SU-DHL-6 (cell line): Measurements from ENCODE around the gene MYO19.

Experiments used
- H2AFZ ChIP-seq: fragments of 200-600 bp; sonication (generic); 2 replicates; pipeline ENCODE4 v1.6.1; 2014; ENCODE audit warnings: low read depth, mild to moderate bottlenecking, moderate library complexity, mixed read lengths, antibody characterized with exemption, low read length; ENCODE audit not compliant: severe bottlenecking
- H3F3A ChIP-seq: fragments of 200-600 bp; shearing (Covaris generic); 2 replicates; pipeline ENCODE4 v1.6.0; 2016; ENCODE audit warnings: antibody characterized with exemption, mild to moderate bottlenecking; ENCODE audit not compliant: insufficient read depth
- H3K27ac ChIP-seq: fragments of 200-600 bp; sonication (generic); 2 replicates; pipeline ENCODE4 v1.5.1; 2016; ENCODE audit warnings: low read depth, mild to moderate bottlenecking, low read length, moderate library complexity, mixed read lengths
- H3K27me3 ChIP-seq: fragments of 200-600 bp; sonication (generic), shearing (Covaris generic); 2 replicates; pipeline ENCODE4 v1.6.0; 2014; ENCODE audit warnings: mild to moderate bottlenecking, low read length
- H3K36me3 ChIP-seq: fragments of 200-600 bp; sonication (generic); 2 replicates; pipeline ENCODE4 v1.6.1; 2014; ENCODE audit warnings: mild to moderate bottlenecking, low read length, mixed read lengths
- H3K4me2 ChIP-seq: fragments of 300-600, 200-600 bp; shearing (Covaris generic), sonication (generic); 2 replicates; pipeline ENCODE4 v1.6.0; 2014; ENCODE audit warnings: low read length, low read depth, mild to moderate bottlenecking; ENCODE audit not compliant: poor library complexity, severe bottlenecking
- H3K4me3 ChIP-seq: fragments of 200-600 bp; sonication (generic); 2 replicates; pipeline ENCODE4 v1.5.1; 2014; ENCODE audit warnings: antibody characterized with exemption, low read length, mild to moderate bottlenecking, mixed read lengths; ENCODE audit not compliant: insufficient read depth, poor library complexity, severe bottlenecking
- H3K79me2 ChIP-seq: fragments of 200-600 bp; sonication (generic); 2 replicates; pipeline ENCODE4 v1.6.1; 2014; ENCODE audit warnings: mild to moderate bottlenecking, low read length, moderate library complexity; ENCODE audit not compliant: insufficient read depth
- H3K9ac ChIP-seq: fragments of 200-600 bp; sonication (generic); 2 replicates; pipeline ENCODE4 v1.7.0; 2014; ENCODE audit warnings: mild to moderate bottlenecking, low read length
- H3K9me2 ChIP-seq: fragments of 200-600 bp; sonication (generic); replicated peaks from 2 replicates; pipeline ENCODE4 v1.6.1; 2014; ENCODE audit warnings: low read length; ENCODE audit not compliant: insufficient read depth
- H3K9me3 ChIP-seq: fragments of 200-600 bp; sonication (generic); 2 replicates; pipeline ENCODE4 v1.6.1; 2014; ENCODE audit warnings: low read length, mixed read lengths; ENCODE audit not compliant: insufficient read depth
- H4K20me1 ChIP-seq: fragments of 200-600 bp; sonication (generic); 2 replicates; pipeline ENCODE4 v1.6.1; 2014; ENCODE audit warnings: low read depth, mild to moderate bottlenecking, antibody characterized with exemption, low read length, moderate library complexity, mixed read lengths
- CTCF ChIP-seq: fragments of 200-600 bp; sonication (generic); IDR thresholded peaks from one replicate; pipeline ENCODE4 v1.5.1; 2017; ENCODE audit warnings: antibody characterized with exemption, mild to moderate bottlenecking, low read length, moderate library complexity; ENCODE audit not compliant: insufficient read depth, poor library complexity, severe bottlenecking
- EZH2phosphoT487 ChIP-seq: fragments of 200-600 bp; sonication (generic), shearing (Covaris generic); conservative IDR thresholded peaks from 2 replicates; pipeline ENCODE4 v1.6.1; 2018; ENCODE audit warnings: mild to moderate bottlenecking, antibody characterized with exemption, low read length, moderate library complexity, mixed read lengths

Gene MYO19

DNA sequence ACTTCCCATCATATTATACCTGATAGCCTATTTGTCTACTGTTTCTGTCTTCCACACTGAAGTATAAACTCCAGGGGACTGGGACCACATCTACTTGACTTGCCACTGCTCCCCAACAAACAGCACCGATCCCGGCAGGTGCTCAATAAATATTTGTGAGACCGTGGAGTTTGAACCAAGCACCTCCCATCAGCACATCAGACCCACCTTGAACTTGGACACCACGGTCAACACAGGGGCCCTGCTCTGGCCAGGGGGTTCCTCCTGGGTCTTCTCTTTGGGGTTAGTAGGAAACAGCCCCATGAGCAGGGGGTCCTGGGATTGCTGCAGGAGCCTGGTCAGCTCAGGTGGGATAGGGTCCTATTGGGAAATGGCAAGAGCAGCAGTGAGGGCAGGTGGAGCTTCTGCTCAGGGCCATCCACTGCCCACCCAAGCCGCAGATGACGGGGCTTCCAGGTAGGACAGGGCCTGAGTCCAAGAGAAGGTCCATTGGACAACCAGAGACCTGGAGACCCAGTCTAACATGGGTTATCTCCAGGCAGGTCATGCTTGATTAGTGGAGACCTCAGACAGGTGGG, 28.3 kb downstream of the MYO19 start:
- Histone ChIP-seq H3K27ac (no peak overlapping the region), H4K20me1 (no peaks in the 10 kb centered on the region), H3K4me3 (no peak overlapping the region), H3K9me3 (no peaks in the 10 kb centered on the region), H3K9ac (no peak overlapping the region), H3F3A (no peaks in the 10 kb centered on the region), H3K27me3 (no peaks in the 10 kb centered on the region), H3K79me2 (no peaks in the 10 kb centered on the region), H3K36me3 (no peaks in the 10 kb centered on the region), H2AFZ (no peak overlapping the region), H3K9me2 (no peaks in the 10 kb centered on the region), H3K4me2 (no peak overlapping the region)
- no peak for TF ChIP-seq EZH2phosphoT487

GRCh38 chr17:36505171-36505570, 29.5 kb downstream of the MYO19 start:
- no peaks in the 10 kb centered on the region for H3K79me2 ChIP-seq
- no peaks in the 10 kb centered on the region for H3K27me3 ChIP-seq
- no peak overlapping the region for H3K9ac ChIP-seq
- H3K4me2 ChIP-seq = no peak overlapping the region
- no peaks in the 10 kb centered on the region for H3K9me3 ChIP-seq
- no peaks in the 10 kb centered on the region for H3F3A ChIP-seq
- no peak overlapping the region for H3K4me3 ChIP-seq
- no peak overlapping the region for H3K27ac ChIP-seq
- no peaks in the 10 kb centered on the region for H3K36me3 ChIP-seq
- H3K9me2 ChIP-seq = no peaks in the 10 kb centered on the region
- no peak overlapping the region for H2AFZ ChIP-seq
- TF ChIP-seq EZH2phosphoT487 (no peak), CTCF (no peak)
- H4K20me1 ChIP-seq = no peaks in the 10 kb centered on the region

DNA sequence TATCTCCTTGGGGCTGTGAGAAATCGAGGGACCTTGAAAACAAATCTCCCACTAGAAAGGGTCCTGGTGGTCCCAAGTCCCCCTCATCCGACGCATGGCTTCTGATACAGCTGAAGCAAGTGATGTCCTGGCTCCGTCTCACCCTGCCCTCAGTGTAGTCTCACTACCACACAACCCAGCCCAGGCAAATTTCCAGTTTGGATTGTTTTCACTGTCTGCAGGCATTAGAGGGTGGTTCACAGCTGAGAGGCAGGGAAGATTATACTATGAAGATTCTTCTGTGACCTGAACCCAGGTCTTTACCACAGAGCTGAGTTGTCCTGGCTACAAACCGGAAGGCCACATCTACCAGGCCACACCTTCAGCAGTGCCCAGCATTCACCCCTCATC, 30.5 kb downstream of the MYO19 start:
- no peak overlapping the region for H3K27ac ChIP-seq
- H3K9me2 ChIP-seq = no peaks in the 10 kb centered on the region
- no peak overlapping the region for H3K4me3 ChIP-seq
- no peaks in the 10 kb centered on the region for H4K20me1 ChIP-seq
- TF ChIP-seq EZH2phosphoT487 (no peak), CTCF (no peak)
- no peaks in the 10 kb centered on the region for H3K79me2 ChIP-seq
- H3K4me2 ChIP-seq = no peak overlapping the region
- no peaks in the 10 kb centered on the region for H3K9me3 ChIP-seq
- H3K36me3 ChIP-seq = no peaks in the 10 kb centered on the region
- no peaks in the 10 kb centered on the region for H3F3A ChIP-seq
- no peak overlapping the region for H2AFZ ChIP-seq
- H3K27me3 ChIP-seq = no peaks in the 10 kb centered on the region
- H3K9ac ChIP-seq = no peak overlapping the region

DNA sequence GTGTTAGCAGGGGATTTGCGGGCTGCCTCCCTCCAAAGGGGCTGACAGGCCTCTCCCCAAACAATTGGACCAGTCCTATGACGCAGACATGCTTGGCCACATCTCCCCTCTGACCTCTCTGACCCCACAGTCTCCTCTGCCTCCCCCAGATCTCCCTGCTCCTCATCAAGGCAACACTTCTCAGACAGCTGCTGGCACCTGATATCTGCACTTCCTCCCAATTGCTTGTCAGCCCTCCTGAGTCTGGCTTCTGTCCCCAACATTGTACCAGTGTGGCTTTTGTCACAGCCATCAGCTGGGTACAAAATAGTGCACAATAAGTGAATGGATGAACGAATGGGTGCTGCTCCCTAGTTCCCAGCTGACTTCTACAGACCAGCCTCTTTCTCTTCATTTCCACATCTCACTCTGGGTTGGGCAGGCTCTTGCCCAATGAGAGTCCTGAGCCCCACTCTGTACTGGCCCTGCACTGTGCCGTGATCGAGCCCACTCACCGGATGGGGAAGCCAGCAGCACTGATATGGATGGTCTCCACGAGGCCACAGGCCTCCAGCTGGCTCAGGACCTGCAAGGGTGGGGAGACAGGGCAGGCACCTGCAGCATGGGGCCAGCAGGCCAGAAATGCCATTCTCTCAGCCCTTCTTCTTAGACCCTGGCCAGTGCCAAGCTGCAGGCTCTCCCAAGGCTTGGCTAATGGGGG, 31.1 kb downstream of the MYO19 start:
- H3K27ac ChIP-seq = no peak overlapping the region
- H3K9me2 ChIP-seq = no peaks in the 10 kb centered on the region
- TF ChIP-seq CTCF = no peak
- no peak for TF ChIP-seq EZH2phosphoT487

More for the DNA sequence above, 31.1 kb downstream of the MYO19 start:
- H2AFZ ChIP-seq = no peak overlapping the region
- no peaks in the 10 kb centered on the region for H3K79me2 ChIP-seq
- H4K20me1 ChIP-seq = no peaks in the 10 kb centered on the region
- H3K4me3 ChIP-seq = no peak overlapping the region
- no peaks in the 10 kb centered on the region for H3K27me3 ChIP-seq
- no peak overlapping the region for H3K4me2 ChIP-seq
- no peaks in the 10 kb centered on the region for H3K36me3 ChIP-seq
- H3K9me3 ChIP-seq = no peaks in the 10 kb centered on the region
- H3K9ac ChIP-seq = no peak overlapping the region
- H3F3A ChIP-seq = no peaks in the 10 kb centered on the region
